K562 (cell line): ENCODE results near the gene ORC2. TPM values are rescaled to one million over a fixed set of nuclear protein-coding genes. Genes with fewer than 3 reads are reported as not detected.
A peak's percentile ranks its signal among the peaks of the same experiment; 100 is the strongest.

Experiments used
- BCOR ChIP-seq: fragments of 450-650 bp; IDR thresholded peaks from 2 replicates; pipeline ENCODE4 v1.6.1; 2016
- CTBP1 ChIP-seq: fragments of 450-650 bp; IDR thresholded peaks from 2 replicates; pipeline ENCODE4 v1.6.1; 2016; ENCODE audit warnings: borderline replicate concordance
- HMG20B ChIP-seq: fragments of 250-450 bp; sonication (Bioruptor Pico); IDR thresholded peaks from 2 replicates; pipeline ENCODE4 v1.5.0; 2021; ENCODE audit warnings: mild to moderate bottlenecking
- HNRNPK ChIP-seq: fragments of 200-400 bp; formaldehyde crosslinking; IDR thresholded peaks from one replicate; pipeline ENCODE4 v1.6.1; 2018; ENCODE audit warnings: mild to moderate bottlenecking, low read depth, low read length; ENCODE audit not compliant: poor library complexity, severe bottlenecking
- MAX ChIP-seq: sonication (generic); formaldehyde crosslinking; IDR thresholded peaks from 2 replicates; pipeline ENCODE4 v1.9.0; 2022; ENCODE audit warnings: mild to moderate bottlenecking, missing genetic modification reagents
- RFX1 ChIP-seq: fragments of 450-650 bp; IDR thresholded peaks from 2 replicates; pipeline ENCODE4 v1.6.1; 2016; ENCODE audit warnings: mild to moderate bottlenecking, moderate library complexity
- TAF15 ChIP-seq: fragments of 200-400 bp; formaldehyde crosslinking; IDR thresholded peaks from 2 replicates; pipeline ENCODE4 v1.6.1; 2017; ENCODE audit warnings: mild to moderate bottlenecking, low read depth, low read length, moderate library complexity
- ZBTB40 ChIP-seq, 2 experiments: fragments of 450-650 bp in 1 of 2; sonication (generic) in 1 of 2; formaldehyde crosslinking in 1 of 2; IDR thresholded peaks; 2 replicates each; pipeline versions ENCODE4 v1.7.1 to v1.9.0; 2016 to 2022; ENCODE audit warnings: inconsistent platforms in 1 of 2, mild to moderate bottlenecking in 1 of 2, missing genetic modification reagents in 1 of 2
- ZNF395 ChIP-seq: fragments of 200-800 bp; sonication (Bioruptor generic); IDR thresholded peaks from 2 replicates; pipeline ENCODE4 v1.6.1; 2017; ENCODE audit warnings: missing genetic modification characterization, missing compliant biosample characterization
- ZNF589 ChIP-seq: fragments of 200-800 bp; sonication (Bioruptor generic); IDR thresholded peaks from 2 replicates; pipeline ENCODE4 v1.6.1; 2016; ENCODE audit warnings: low read depth, missing genetic modification characterization, missing compliant biosample characterization
- ZNF655 ChIP-seq: fragments of 250-450 bp; sonication (Bioruptor Pico); IDR thresholded peaks from 2 replicates; pipeline ENCODE4 v1.5.0; 2021
- polyA plus RNA-seq, 8 experiments: library from polyadenylated mRNA; depleted of rRNA in 4 of 8; stranded (reverse) in 5 of 8; unstranded in 3 of 8; fragments of >200 nt; fragmentation: Nextera tagmentation in 2 of 8; fragmentation: Illumina TruSeq in 1 of 8; extraction: Ambion mirVana in 2 of 8; extraction: Trizol in 1 of 8; gene quantifications; 2 replicates each; pipeline versions ENCODE4 v1.2.1 to v1.2.3, GENCODE V29; 2011 to 2014; ENCODE audit warnings: inconsistent platforms in 1 of 8, missing spikeins in 1 of 8
- total RNA-seq, 7 experiments: library from RNA; depleted of rRNA in 6 of 7; stranded (reverse); fragments of >200 nt in 6 of 7; fragmentation: Illumina TruSeq in 2 of 7; extraction: Trizol in 2 of 7; gene quantifications; 2 replicates each; pipeline versions ENCODE4 v1.2.1 to v1.2.3, GENCODE V29; 2011 to 2021; ENCODE audit warnings: low replicate concordance in 1 of 7

Gene ORC2
- total and polyA plus RNA-seq, 9 of the 15 experiments (the other 6 are each of a cell fraction or from before 2014, with no cell fraction given) = 5.6 to 41.1 (median 19.0) TPM

GRCh38 chr2:200963124-200963917, at the start of gene ORC2 (continued):
- TF ChIP-seq ZNF395 (CRISPR knock-in tag) (no peak), TAF15 (no peak), BCOR (no peak), HNRNPK (no peak), ZNF589 (CRISPR knock-in tag) (no peak), ZNF655 (no peak), RFX1 (no peak), ZBTB40 (IDR thresholded peaks at IDR 0.05) (peak; percentile 84), ZBTB40 (CRISPR knock-in tag; IDR thresholded peaks at IDR 0.05) (no peak), HMG20B (no peak), CTBP1 (peak; percentile 68), MAX (CRISPR knock-in tag) (peak; percentile 75)
